NCI-H2171 treated with DMSO at 0.1 percent for 48 hours (cell line): Measurements from ENCODE around the gene SORBS1.
"Not testable (repeated sequence)": the region's sequence is repeated elsewhere in the genome, so short reads cannot be mapped to it uniquely, and the experiment has no call there.

Experiments
- DNase-seq: peaks from one replicate; lab custom pipeline; 2025; lab: John Stamatoyannopoulos, UW

Gene SORBS1

DNA sequence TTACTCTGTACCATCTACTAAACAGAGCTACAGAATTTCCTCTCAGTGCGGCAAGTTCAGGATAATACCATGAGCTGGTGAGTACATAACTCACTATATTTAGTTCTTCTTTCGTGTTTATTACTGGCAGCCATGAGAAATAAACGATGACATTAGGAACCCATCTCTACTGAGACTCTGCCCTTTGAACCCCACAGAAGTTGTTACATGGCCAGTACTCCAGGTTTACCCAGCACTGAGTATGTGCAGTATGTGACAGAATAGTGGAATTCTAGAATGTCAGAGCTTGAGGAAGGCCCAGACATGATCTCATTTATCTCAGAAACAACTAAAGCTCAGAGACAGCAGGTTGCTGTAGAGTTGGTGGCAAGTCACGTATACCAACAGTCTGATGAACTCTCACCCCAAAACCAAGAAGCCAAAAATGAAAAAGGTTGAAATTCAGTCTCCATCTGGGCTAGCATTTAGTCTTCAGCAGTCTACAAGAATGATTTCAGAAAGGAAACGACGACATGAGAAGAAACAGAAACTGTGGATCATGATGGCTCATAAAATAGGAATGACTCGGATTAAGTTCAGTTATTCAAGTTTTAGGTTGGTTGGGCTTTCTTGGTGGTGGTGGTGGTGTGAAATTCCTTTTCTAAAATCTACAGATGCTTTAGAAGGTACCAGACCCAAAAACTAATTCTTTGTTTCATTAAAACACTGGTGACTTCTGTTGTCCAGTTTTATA lies 78.5 kb downstream of the SORBS1 start:
- DNase-seq = no peak

DNA sequence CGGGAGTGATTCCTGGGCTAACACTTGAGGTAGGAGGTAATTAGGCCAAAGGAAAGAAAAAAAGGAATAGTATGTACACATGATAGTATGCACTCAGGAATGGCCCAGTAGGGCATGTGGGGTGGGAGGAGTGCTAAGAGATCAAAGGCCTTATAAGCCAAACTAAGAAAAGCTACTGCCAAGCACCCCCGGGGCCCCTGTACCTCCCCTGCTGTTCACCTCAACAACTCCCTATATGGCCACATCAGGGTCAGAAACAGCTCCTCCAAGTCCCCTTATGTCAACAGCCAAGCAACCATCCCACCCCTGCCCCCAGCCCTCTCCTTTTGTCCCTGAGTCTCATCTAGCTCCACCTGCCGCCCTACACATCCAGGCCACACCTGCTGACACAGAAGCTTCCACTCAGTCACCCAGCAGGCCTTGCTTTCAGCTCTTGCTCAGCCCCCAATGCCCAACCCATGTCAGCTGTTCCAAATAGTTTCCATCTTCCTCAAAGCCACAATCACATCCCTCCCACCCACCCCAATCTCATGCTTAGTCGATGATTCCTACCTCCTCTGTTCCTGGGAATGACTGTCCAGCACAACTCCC lies 80.2 kb downstream of the SORBS1 start:
- no peak for DNase-seq

DNA sequence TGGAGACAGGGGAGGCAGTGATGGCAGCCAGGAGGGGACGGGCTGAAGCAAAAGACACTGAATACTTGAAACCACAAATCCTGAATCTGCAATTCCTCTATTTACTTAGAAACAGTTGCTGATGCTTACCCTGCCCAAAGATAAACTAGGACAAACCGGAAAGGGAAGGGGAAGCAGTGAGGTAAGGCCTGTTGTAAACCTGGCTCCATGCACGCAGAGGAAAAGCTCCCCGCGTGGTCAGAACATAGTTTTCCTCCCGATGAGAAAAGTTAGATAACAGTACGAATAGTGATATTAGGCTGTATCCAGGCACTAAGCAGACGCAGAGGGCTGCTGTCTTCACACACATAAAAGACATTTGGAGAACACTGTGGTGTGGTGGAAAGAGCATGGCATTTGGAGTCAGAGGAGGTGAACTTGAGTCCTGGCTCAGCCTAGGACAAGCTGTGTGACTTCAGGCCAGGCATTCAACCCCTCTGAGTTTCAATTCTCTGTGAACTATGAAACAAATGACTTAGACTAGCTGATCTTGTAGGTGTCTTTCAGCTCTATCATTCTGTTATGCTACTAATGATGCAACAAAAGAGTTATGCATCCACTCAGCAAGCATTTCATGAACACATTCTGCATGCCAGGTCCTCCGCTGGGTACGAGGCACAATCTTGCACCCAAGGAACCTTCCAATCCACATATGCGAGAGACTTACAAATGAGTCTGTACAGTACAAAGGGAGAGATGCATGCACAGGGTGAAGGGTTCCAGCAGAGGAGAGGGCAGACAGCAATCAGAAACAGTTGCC lies 80.9 kb downstream of the SORBS1 start:
- DNase-seq = no peak

DNA sequence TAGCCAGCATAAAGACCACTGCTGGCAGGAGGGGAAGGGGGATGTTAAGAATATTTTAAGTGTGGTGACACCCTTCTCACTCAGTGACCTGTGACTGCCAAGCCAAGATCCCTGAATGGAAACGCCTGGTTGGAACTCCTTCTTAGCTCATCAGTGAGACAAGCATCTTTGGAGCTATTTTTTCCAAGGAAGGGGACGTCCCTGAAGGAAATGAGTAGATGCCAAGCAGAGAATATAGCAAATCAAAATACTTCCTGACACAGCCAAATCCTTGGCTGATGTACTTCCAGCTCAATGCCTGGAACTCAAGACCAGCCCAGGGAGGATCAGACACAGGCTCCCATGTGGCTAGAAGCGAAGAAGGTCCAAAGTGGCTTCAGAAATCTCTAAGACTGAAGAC lies 82.2 kb downstream of the SORBS1 start:
- no peak for DNase-seq

DNA sequence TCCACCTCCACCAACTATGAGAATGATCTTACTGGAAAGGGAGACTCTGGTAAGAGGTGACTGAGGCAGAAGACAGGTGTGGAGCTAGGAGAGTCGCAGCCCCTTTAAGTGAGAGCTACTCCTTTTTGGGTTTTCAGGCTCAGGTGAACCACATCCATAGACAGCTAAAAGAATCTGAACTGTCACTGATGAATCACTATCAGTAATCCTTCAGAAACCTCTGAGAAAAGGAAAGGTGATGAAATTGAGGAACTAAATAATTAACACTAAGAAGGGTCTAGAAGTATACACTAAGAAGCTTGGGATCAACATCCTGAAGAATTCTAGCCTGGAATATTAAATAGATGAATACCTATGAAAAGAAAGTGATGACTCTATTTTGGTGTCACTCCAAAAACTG lies 83.0 kb downstream of the SORBS1 start:
- DNase-seq = no peak

DNA sequence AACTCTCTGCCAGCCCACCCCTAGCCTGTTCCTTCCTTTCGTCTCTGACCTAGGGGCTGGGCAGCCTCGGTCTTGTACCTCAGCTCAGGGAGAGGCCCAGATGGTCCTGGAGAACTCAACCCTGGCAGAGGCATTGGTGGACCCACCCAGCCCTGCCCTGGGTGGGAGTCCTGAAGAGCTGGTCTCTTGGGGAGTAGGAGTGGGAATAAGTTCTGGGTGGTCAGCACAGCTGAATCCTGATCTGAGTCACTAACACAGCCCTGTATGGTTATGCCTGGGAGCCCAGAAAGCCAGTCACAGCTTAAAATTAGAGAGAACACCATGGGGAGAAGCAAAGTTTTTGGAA lies 84.0 kb downstream of the SORBS1 start:
- DNase-seq = no peak

DNA sequence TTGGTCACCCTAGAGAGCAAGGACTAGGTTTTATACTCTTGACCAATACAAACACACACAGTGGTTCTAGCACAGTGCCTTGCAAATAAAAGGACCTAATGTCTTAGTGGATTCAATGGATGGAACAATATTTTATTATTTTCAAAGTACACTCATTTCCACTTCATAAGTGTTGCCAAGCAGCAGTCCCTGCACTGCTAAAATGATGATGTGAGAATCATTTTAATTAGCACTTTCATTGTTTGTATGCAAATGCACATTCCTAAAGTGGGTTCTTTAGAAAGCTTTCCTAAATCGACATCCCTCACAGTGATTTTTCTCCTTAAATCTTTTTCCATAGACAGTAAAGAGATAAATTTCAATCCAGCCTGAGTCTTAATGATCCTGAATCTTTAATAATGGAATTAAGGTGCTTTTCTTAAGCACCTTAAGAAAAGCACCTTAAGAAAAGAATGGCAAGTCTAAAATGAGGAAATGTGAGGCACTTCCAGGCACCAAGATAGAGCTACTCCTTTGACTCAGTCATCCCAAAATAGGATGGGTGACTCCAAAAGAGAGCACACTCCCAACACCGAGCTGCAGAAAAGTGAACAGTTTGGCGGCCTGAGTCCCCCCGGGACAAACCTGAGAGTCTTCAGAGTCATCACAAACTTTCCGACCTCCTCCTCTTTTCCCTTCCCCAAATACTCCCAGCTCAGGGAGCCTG lies 84.5 kb downstream of the SORBS1 start:
- DNase-seq = no peak

DNA sequence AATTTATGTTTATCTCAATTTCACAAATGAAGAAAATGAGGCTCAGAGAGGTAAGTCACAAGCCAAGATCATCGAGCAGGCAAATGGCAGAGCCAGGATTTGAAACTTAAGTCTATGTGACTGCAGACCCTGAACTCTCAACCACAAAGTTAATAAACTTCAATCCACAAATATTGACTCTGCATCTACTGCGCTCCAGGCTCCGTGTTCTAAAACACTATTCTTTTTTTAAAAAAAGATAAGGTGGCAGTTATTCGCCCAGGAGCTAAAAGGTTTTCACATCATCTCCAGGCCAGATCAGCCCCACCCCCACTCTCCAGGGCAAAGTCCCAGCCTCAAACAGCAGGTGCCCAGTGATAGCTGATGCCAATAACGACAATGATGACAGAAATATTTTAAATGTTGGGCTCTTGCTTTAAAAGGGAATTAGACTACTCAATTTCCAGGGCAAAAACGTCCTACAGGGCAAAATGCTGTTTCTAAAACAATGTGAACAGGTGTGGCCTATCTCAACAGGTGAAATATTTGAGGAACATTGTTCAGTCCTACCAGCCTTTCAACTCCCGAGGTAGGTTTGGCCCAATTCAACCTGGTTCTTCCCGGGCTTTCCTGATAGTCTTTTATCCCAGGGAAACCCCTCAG lies 85.2 kb downstream of the SORBS1 start:
- DNase-seq = no peak

DNA sequence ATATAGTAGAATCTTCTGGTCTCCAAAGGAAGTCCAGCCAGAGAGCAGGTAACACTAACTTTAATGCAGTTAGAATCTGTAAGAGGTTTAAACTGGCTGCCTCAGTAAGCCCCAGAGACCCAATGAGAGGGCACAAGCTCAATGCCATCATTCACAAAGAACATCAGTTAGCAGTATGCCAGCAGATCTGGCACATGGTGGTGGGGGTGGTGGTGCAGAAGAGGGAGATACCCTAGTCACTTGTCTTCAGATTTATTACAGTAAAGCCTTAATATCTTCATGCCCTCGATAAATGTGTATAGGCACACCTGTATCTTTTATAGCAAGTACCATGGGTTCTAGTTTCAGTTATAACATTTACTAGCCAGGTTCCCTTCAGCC lies 86.2 kb downstream of the SORBS1 start:
- DNase-seq = no peak

DNA sequence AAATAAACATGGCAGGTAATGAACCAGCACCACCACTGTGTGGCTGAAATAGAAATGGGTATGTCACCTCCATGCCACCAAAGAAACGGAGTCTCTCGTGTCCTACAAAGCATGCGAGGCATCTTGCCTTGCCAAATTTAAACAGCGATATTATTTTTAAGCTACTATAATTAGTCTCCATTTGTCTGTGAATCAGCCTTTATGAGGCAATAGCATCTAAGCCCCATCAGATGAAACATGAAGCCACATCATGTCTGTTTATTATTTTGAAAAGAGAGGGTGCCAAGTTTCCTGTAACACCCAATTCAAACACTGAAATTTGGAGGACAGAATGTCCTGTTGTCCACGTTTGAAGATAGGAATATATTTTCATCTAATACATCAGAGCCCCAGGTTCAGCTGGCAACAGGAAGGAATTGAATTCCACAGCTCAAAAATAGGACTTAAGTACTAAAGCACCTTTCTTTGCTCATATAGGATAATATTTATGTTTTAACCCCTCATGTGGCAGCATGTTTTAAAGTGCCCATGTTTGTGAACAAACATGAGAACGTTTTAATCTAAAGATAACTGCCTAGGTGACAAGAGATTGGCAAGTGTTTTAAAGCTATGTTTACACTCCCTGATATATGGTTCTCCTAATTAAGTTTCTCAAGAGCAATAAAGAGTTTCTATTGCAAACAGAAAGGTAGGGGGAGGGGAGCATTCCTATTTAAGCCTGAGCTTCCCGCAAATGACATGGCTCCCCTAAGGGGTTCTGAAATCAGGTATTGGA lies 86.8 kb downstream of the SORBS1 start:
- no peak for DNase-seq

DNA sequence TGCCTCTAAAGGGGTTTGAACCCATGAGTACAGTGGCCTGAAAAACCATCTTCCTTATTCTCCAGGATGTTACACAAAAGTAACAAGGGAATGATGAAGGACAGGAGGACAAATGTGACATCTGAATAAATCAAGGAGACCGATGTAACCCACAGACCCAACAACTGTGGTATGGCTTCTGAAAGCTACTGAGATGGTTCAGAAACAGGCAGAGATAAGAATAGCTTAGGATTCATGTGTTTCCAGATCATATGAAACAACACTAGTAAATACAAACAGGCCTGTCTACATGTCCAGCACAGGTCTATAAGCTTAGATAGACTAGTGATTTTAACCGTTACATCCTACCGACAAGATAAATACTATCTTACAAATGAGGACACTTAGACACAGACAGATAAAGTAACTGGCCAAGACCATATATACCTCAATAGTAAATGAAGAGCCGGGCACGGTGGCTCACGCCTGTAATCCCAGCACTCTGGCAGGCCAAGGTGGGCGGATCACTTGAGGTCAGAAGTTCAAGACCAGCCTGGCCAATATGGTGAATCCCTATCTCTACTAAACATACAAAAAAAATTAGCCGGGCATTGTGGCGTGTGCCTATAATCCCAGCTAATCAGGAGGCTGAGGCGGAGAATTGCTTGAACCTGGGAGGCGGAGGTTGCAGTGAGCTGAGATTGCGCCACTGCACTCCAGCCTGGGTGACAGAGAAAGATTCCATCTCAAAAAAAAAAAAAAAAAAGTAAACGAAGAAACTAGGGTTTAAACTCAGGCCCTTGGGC lies 88.7 kb downstream of the SORBS1 start:
- no peak for DNase-seq

DNA sequence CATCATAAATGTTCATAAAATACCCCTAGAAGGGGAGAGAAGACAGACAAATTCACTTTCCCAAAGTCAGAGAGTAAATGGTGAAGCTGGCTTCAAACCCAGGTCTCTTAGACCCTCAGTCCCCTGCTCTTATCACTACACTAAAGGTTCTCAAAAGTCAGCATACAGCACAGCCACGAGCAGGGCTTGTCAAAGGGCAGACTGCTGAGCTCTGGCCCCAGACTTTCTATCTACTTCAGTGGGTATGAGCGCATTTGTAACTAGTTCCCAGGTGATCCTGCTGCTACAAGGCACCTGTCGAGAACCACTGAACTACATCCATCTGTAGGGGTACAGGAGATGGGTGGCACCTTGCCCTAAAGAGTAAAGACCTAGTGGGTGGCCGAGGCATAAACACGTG lies 91.5 kb downstream of the SORBS1 start:
- DNase-seq = no peak

DNA sequence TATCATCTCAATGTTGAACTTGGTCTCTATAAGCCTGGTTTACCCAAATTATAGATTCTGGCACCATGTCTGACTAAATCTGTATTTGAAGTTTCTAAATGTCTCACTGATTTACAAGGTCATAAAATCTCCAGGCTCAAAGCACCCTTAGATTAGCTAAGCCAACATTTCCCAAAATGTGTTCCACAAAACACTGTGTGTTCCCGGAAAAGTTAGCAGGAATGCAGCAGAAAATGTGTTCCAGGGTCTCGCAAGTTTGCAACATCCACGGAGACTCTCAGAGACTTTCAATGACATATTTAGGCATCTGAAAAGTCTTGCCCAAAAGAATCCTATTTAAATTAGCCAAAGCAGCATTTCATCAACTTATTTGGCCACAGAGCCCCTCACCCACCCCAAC lies 91.9 kb downstream of the SORBS1 start:
- DNase-seq = no peak

DNA sequence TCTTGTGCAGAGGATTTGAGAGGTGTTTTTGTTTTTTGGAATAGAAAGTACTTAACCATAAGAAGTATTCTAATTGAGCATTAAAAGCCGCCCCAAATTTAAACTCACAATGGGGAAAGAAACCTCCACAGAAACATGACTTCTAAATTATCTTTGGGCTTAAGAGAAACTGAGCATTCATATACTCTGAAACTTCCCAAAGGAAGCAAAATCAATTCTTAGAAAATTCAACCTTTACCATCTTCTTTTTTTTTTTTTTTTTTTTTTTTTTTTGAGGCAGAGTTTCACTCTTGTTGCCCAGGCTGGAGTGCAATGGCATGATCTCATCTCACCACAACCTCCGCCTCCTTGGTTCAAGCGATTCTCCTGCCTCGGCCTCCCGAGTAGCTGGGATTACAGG lies 93.5 kb downstream of the SORBS1 start:
- DNase-seq = not testable (repeated sequence)

DNA sequence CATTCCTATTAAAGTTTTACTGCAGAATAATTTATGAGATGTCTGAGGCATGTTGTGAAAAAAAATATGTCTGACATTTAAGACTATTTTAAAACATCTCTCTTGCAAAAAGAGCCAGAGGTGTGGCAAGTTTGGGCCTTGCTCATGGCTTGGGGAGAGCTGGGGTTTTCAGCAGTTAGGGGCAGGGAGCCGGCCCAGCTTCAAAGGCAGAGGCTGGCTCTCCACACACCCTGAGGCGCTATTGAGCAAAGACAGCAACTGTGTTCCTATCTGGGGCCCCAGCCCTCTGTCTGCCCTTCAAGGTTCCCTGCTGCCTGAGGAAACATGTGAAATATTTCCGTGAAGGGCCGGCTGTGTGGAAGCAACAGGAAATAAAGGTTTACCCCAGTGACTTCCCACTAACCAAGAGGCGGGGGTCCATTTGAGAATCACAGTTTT lies 94.0 kb downstream of the SORBS1 start:
- DNase-seq = no peak

DNA sequence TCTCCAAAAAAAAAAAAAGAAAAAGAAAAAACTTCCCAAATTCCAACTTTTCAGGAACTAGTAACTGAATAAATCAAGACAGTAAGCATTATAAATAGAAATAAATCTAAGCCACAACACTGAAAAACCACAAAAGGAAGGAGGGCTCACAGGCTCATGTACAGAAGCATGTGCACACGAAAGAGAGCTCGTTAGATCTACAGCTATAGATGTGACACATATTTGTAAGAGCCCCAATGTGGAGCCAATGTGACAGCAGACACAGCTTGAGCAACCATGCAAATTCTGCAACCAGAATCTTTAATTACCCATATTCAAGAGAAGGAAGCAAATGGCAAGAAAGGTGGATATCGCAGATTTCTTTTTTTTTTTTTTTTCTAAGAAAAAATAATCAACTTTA lies 94.7 kb downstream of the SORBS1 start:
- no peak for DNase-seq

DNA sequence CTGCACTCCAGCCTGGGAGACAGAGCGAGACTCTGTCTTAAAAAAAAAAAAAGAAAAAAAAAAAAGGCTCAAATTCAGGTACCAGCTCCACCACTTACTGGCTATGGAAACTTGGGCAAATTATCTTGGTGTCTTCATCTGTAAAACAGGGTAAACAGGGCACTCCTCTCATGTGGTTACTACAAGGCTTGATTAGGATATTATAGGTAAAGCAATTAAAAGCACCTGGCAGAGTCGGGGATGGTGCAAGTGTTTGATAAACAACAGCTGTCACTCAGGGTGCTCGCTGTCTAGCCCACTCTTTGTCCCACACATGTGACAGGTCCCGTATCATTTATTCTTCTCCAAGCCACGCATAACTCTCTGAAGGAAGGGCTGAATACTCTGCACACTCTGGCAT lies 96.9 kb downstream of the SORBS1 start:
- peak; percentile 82 for DNase-seq

DNA sequence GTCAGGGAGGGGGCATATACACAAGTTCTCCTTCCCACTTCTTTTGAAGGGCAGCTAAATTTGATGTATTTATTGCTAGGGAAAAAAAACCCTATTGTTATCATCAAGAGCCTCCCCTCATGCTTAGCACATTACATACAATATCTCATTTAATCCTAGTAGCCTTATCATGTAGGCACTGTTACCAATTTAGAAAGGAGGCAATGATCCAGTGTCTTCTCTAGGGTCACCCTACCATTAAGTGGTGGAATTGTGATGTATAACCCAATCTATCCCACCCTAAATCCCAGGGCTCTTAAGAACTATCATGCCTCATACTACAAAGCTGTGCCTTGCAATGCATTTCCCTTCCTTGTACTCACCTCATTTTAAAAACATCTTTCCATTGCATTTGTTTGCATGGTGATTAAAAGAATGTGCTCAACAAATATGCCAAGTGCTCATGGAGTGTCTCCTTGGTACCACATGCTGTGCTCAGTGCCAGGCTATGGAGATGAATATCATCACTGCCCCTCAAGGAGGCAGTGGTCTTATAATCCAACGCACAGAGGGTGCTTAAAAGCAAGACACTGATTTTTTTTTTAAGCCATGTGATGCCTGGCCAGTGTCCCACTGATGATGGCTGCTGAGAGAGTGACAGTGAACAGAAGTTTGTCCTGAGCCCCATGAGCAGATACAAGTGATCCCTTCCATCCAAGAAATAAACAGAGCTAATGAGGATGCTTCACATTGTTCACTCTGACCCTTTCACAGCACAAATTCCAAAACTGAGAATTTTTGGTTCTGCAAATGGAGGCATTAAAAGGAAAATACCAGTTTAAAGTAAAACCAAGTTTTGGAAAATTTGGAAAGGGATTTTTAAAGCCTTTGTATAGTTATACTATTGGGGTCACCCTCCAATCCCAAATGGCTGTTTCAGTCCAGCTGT lies 98.2 kb downstream of the SORBS1 start:
- no peak for DNase-seq

DNA sequence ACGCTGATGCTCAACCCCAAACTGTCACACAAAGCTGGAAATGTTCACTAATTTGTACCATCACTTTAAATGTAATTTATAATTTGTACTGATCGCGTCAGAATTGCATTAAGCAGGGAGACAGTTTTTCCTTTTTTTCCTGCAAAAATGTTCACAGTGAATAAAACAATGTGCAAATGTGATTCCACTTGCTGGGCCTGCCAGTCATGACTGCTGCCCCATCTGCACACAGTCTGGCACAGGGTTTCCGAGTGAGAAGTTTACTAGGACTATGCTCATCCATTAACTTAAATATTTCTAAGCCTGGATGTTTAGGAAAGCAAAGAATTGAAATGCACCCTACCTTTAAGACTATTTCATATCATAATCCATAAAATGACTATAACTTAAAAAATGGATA lies 99.6 kb downstream of the SORBS1 start:
- DNase-seq = no peak
